GM18511 (cell line): ENCODE results near the gene GBP5.
"Not testable (repeated sequence)": the region's sequence is repeated elsewhere in the genome, so short reads cannot be mapped to it uniquely, and the experiment has no call there.

Source experiments
- ATAC-seq: cut with Tn5 transposase; IDR thresholded peaks from one replicate; pipeline ENCODE4 v1.9.1; 2021; ENCODE audit warnings: mild to moderate bottlenecking, moderate library complexity; ENCODE audit not compliant: unreplicated experiment

The GBP5 gene

GRCh38 chr1:89284078-89284763 is 11.6 kb upstream of the GBP5 start:
- not testable (repeated sequence) for ATAC-seq

DNA sequence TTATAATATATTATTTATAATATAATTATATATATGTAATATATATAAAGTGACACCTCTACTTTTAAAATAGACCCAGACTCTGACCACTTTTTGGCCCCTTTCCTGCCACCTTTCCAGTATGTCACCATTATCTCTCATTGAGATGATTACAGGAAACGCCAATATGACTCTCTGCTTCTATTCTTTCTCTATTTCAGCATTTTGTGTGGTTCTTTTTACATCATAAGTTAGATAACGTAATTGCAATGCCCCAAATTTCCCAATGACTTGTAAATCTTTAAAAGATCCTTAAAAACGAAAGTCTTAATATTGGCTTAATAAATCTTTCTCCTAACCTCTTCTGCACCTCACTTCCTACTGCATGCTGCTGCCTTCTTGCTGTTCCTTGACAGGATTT is 8.1 kb upstream of the GBP5 start:
- no peak for ATAC-seq

DNA sequence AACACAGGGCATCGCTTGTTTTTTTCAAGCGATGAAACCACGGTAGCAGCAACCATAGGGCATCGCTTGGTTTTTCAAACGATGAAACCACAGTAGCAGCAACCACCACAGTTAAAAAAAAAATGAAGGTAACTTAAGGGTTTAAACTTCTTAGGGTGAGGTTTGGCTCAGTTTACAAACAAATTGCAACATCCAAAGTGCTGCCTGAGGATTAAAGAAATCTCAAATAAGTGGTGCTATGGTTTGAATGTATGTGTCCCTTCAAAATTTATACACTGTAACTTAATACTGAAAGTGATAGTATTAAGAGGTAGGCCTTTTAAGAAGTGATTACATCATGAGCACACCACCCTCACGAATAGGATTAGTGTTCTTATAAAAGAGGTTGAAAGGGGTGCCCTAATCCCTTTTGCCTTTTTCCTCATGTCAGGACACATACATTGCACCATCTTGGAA is 6.4 kb upstream of the GBP5 start:
- no peak for ATAC-seq

- ATAC-seq: no peak
Observed at GRCh38 chr1:89277725-89278124, 5.1 kb upstream of the GBP5 start.

- no peak for ATAC-seq
Observed at GRCh38 chr1:89276690-89277089, 4.0 kb upstream of the GBP5 start.

- ATAC-seq: no peak
Observed at GRCh38 chr1:89274411-89274857, 1.8 kb upstream of the GBP5 start.

GRCh38 chr1:89273324-89273778 is 691 bp upstream of the GBP5 start:
- ATAC-seq: no peak

- ATAC-seq: peak; percentile 34
Observed at GRCh38 chr1:89271341-89272015, 1.2 kb downstream of the GBP5 start.

DNA sequence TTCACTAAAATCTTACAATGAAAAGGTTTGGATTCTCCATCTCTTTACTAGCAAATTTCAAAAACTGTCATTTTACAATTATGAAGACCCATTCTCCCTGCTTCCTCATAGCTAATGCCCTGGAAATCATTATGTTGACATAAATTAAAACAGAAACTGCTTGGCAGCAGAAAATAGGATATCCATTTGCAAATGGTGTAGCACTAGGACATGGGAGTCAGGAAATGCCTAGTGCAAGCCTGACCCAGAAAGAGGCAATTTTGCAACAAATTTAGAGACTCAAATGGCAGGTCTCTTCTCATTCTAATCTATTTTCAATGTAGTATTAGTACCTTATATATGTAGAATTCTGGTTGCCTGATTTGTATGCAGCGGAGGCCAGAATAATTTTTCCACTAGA is 2.2 kb downstream of the GBP5 start:
- no peak for ATAC-seq

DNA sequence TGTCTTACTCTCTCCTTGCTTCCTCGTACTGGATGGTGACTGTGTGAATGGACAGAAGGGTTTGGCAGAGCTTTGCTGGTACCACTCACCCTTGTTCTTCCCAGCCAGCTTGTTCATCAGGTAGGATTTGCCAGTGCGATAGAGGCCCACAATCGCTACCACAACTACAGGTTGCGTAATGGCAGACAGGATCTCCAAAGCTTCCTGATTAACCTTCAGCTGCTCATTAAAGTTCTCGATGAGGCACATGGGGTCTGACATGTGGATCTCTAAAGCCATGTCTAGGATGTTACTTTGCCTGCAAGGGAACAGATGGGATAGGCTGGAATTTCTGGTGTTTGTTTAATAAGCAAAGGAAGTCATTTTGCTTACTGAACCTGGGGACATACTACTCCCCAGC is 3.4 kb downstream of the GBP5 start:
- ATAC-seq: no peak

DNA sequence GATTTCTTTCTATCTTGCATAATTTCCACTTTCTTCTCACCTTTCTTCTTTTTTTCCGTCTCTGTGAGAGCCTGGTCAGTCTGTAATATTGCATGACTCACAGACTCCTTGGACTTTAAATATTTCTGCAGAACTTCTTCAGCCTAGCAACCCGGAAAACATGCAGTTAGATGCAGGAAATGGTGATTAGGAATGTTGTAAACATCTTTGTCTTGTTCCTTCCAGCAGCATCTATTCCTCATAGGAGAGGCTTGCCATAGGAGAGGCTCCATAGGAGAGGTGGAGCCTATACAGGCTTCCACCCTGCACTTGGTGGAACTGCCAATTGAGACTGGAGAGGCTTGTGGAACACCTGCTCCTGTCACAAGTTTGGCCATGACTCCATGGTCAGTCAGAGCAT is 10.0 kb downstream of the GBP5 start:
- no peak for ATAC-seq

GRCh38 chr1:89261926-89262515 is 10.6 kb downstream of the GBP5 start:
- no peak for ATAC-seq

DNA sequence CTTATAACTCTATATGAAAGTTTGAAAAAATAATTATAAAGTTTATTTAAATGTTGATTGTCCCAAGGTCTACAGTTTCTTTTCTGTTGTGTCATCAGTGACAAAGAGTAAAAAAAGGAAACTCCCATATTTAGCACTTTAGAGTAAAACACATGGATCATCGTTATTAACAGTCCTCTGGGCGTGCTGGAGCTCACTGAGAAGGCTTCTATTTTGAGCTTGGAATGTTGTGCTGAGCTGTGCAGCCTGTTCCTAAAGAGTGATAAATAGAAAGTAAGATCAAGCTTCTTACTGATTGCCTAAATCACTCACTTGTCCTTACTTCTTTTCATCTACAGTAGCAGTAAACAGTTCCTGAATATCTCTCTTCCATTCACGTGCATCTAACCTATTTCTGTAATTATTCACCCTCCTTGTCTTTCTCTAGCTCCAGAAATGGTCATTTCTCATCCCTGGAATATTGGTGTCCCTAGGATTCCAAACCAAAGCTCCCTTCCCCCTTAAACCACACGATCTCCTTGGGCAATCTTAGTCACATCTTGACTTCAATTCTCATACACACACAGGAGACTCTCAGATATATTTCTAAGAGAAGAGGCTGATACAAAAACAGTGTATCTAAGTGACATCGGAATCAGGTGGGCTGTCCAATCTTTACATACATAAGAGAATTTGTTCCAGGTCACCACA is 11.9 kb downstream of the GBP5 start:
- ATAC-seq: no peak

DNA sequence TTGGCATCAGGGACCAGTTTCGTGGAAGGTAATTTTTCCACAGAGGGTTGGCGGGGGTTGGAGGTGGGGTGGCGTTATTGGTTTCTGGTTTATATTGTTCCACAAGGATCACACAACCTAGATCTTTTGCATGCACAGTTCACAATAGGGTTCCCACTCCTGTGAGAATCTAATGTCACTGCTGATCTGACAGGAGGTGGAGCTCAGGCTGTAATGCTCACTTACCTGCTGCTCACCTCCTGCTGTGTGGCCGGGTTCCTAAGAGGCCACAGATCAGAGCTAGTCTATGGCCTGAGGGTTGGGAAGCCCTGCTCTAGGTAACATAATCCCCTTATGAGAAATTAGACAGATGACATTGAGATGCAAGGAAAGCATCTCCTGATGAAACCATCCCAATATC is 12.6 kb downstream of the GBP5 start:
- ATAC-seq: no peak

- no peak for ATAC-seq
Observed at GRCh38 chr1:89259283-89259971, 13.2 kb downstream of the GBP5 start.

DNA sequence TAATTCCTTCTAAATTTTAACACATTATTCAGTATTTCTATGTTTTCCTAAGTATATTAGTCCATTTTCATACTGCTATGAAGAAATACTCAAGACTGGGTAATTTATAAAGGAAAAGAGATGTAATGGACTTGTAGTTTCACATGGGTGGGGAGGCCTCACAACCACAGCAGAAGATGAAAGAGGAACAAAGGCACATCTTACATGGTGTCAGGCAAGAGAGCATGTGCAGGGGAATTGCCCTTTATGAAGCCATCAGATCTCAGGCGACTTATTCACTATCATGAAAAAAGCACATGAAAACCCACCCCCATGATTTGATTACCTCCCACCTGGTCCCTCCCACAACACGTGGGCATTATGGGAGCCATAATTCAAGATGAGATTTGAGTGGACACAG is 15.6 kb downstream of the GBP5 start:
- ATAC-seq: no peak

- ATAC-seq: not testable (repeated sequence)
Observed at GRCh38 chr1:89255581-89255980, 17.1 kb downstream of the GBP5 start.

GRCh38 chr1:89254658-89255287 is 17.9 kb downstream of the GBP5 start:
- no peak for ATAC-seq

GRCh38 chr1:89243046-89243445 is 29.6 kb downstream of the GBP5 start:
- no peak for ATAC-seq
